H1 (cell line): ENCODE data around the gene ANKRD11. TPM values are rescaled to one million over a fixed set of nuclear protein-coding genes. Genes with fewer than 3 reads are reported as not detected.
A peak's percentile ranks its signal among the peaks of the same experiment; 100 is the strongest.
"Not testable (repeated sequence)": the region's sequence is repeated elsewhere in the genome, so short reads cannot be mapped to it uniquely, and the experiment has no call there.

Experiments
- CTCF ChIA-PET: fragments of 300-600 bp; sonication (Branson Sonifier 250); formaldehyde crosslinking; loops from one replicate; lab custom pipeline; 2021; ENCODE audit not compliant: partially characterized antibody; lab: Charles Lee
- POLR2A ChIA-PET: fragments of 300-600 bp; sonication (Branson Sonifier 250); formaldehyde crosslinking; loops from one replicate; lab custom pipeline; 2021; ENCODE audit warnings: inconsistent platforms; ENCODE audit not compliant: partially characterized antibody; lab: Charles Lee
- DNase-seq, 2 experiments: peaks; one replicate each; pipeline versions ENCODE4 v3.0.0 to v3.0.0-alpha.2; 2010 to 2022; ENCODE audit warnings: low spot score in 2 of 2, low read depth in 1 of 2, mixed read lengths in 1 of 2
- FAIRE-seq: peaks from 2 replicates; lab custom pipeline; 2011; peaks lifted over from hg19 to GRCh38; lab: Jason Lieb, UNC
- H2AFZ ChIP-seq: 2 replicates; pipeline ENCODE4 v1.8.1; 2012; ENCODE audit warnings: low read length, inconsistent platforms
- H2AK5ac ChIP-seq: 2 replicates; pipeline ENCODE4 v1.6.1; 2013; ENCODE audit warnings: low read depth, low read length
- H2BK120ac ChIP-seq: replicated peaks from 2 replicates; pipeline ENCODE3; 2013; ENCODE audit warnings: low read depth, low read length, inconsistent platforms
- H2BK12ac ChIP-seq: 2 replicates; pipeline ENCODE4 v1.6.1; 2013; ENCODE audit warnings: low read depth, low read length
- H2BK15ac ChIP-seq: 2 replicates; pipeline ENCODE4 v1.6.1; 2013; ENCODE audit warnings: low read length
- H2BK20ac ChIP-seq: 2 replicates; pipeline ENCODE4 v1.6.1; 2013; ENCODE audit warnings: low read length
- H2BK5ac ChIP-seq: 2 replicates; pipeline ENCODE4 v1.6.1; 2013; ENCODE audit warnings: low read depth, low read length
- H3K14ac ChIP-seq: 2 replicates; pipeline ENCODE4 v1.6.1; 2013; ENCODE audit warnings: inconsistent platforms; ENCODE audit not compliant: insufficient read length
- H3K18ac ChIP-seq: 2 replicates; pipeline ENCODE4 v1.6.1; 2013; ENCODE audit warnings: low read length; ENCODE audit errors: extremely low read depth
- H3K23ac ChIP-seq: 2 replicates; pipeline ENCODE4 v1.6.1; 2013; ENCODE audit warnings: inconsistent platforms; ENCODE audit not compliant: insufficient read length
- H3K23me2 ChIP-seq: 2 replicates; pipeline ENCODE4 v1.6.1; 2013; ENCODE audit warnings: low read depth, low read length
- H3K27ac ChIP-seq: 2 replicates; pipeline ENCODE4 v1.6.1; 2011; ENCODE audit warnings: low read depth, low read length, inconsistent platforms
- H3K27me3 ChIP-seq, 4 experiments: replicated peaks in 1 of 4; 1 replicate in 1 of 4; 2 replicates in 3 of 4; pipeline versions ENCODE4 v1.6.1 to v1.8.1; 2011 to 2013; ENCODE audit warnings: low read length in 3 of 4, mild to moderate bottlenecking in 3 of 4, inconsistent platforms in 2 of 4, mixed read lengths in 2 of 4, moderate library complexity in 1 of 4; ENCODE audit not compliant: control insufficient read depth in 3 of 4, insufficient read depth in 3 of 4; ENCODE audit errors: extremely low read depth in 1 of 4
- H3K36me3 ChIP-seq, 4 experiments: 2 replicates each; pipeline versions ENCODE4 v1.6.1 to v1.8.1; 2011 to 2013; ENCODE audit warnings: mild to moderate bottlenecking in 4 of 4, low read length in 3 of 4, moderate library complexity in 2 of 4, control low read depth in 1 of 4, inconsistent platforms in 1 of 4; ENCODE audit not compliant: insufficient read depth in 4 of 4, control insufficient read depth in 2 of 4
- H3K4ac ChIP-seq: replicated peaks from 2 replicates; pipeline ENCODE3; 2013; ENCODE audit warnings: low read length, low read depth, mixed read lengths, inconsistent platforms; ENCODE audit not compliant: insufficient read length
- H3K4me1 ChIP-seq, 4 experiments: replicated peaks in 1 of 4; 1 replicate in 1 of 4; 2 replicates in 3 of 4; pipeline versions ENCODE4 v1.6.1 to v1.8.1; 2011 to 2013; ENCODE audit warnings: low read length in 3 of 4, inconsistent platforms in 2 of 4, mixed read lengths in 1 of 4; ENCODE audit not compliant: insufficient read depth in 4 of 4, control insufficient read depth in 3 of 4
- H3K4me2 ChIP-seq, 2 experiments: 2 replicates each; pipeline versions ENCODE4 v1.6.1 to v1.8.1; 2011 to 2013; ENCODE audit warnings: low read depth in 2 of 2, low read length in 2 of 2, control low read depth in 1 of 2, inconsistent platforms in 1 of 2, mild to moderate bottlenecking in 1 of 2; ENCODE audit not compliant: insufficient read depth in 1 of 2
- H3K4me3 ChIP-seq, 4 experiments: fragments of 200-600, 300-600 bp in 1 of 4; sonication (generic), shearing (Covaris generic), sonication (Bioruptor Twin) in 1 of 4; 2 replicates each; pipeline versions ENCODE4 v1.5.1 to v1.8.1; 2011 to 2016; ENCODE audit warnings: low read length in 4 of 4, low read depth in 3 of 4, control low read depth in 2 of 4, inconsistent platforms in 2 of 4, mild to moderate bottlenecking in 2 of 4, mixed read lengths in 1 of 4, moderate library complexity in 1 of 4; ENCODE audit not compliant: insufficient read depth in 2 of 4; ENCODE audit errors: extremely low read depth in 1 of 4
- H3K56ac ChIP-seq: replicated peaks from 2 replicates; pipeline ENCODE3; 2013; ENCODE audit warnings: low read depth, mild to moderate bottlenecking, mixed read lengths, low read length, inconsistent platforms; ENCODE audit not compliant: insufficient read length
- H3K79me1 ChIP-seq: 2 replicates; pipeline ENCODE4 v1.6.1; 2013; ENCODE audit warnings: low read depth, low read length, control low read depth
- H3K79me2 ChIP-seq, 2 experiments: 2 replicates each; pipeline versions ENCODE4 v1.6.1 to v1.8.1; 2012 to 2013; ENCODE audit warnings: low read length in 2 of 2, mild to moderate bottlenecking in 2 of 2, inconsistent platforms in 1 of 2; ENCODE audit not compliant: insufficient read depth in 2 of 2, control insufficient read depth in 1 of 2
- H3K9ac ChIP-seq, 4 experiments: replicated peaks in 1 of 4; 1 replicate in 1 of 4; 2 replicates in 3 of 4; pipeline versions ENCODE4 v1.6.1 to v1.8.1; 2011 to 2013; ENCODE audit warnings: low read depth in 3 of 4, low read length in 3 of 4, control low read depth in 2 of 4, mild to moderate bottlenecking in 2 of 4, moderate library complexity in 2 of 4, inconsistent platforms in 1 of 4; ENCODE audit errors: extremely low read depth in 1 of 4
- H3K9me3 ChIP-seq, 2 experiments: 2 replicates each; pipeline versions ENCODE4 v1.6.1 to v1.8.1; 2012 to 2013; ENCODE audit warnings: mild to moderate bottlenecking in 2 of 2, moderate library complexity in 2 of 2, control low read depth in 1 of 2, inconsistent platforms in 1 of 2, low read depth in 1 of 2, low read length in 1 of 2, mixed read lengths in 1 of 2; ENCODE audit not compliant: insufficient read depth in 2 of 2
- H4K20me1 ChIP-seq, 2 experiments: replicated peaks in 1 of 2; 2 replicates each; pipeline versions ENCODE3 to v1.8.1; 2011 to 2013; ENCODE audit warnings: inconsistent platforms in 2 of 2, low read length in 2 of 2, mild to moderate bottlenecking in 1 of 2; ENCODE audit not compliant: insufficient read depth in 2 of 2, control insufficient read depth in 1 of 2
- H4K5ac ChIP-seq: 2 replicates; pipeline ENCODE4 v1.6.1; 2013; ENCODE audit warnings: low read length, low read depth, mixed read lengths, inconsistent platforms; ENCODE audit not compliant: insufficient read length
- H4K8ac ChIP-seq: 2 replicates; pipeline ENCODE4 v1.8.0; 2013; ENCODE audit warnings: mild to moderate bottlenecking, moderate library complexity, low read length, inconsistent platforms; ENCODE audit not compliant: insufficient read depth; ENCODE audit errors: extremely low read depth
- H4K91ac ChIP-seq: replicated peaks from 2 replicates; pipeline ENCODE3; 2013; ENCODE audit warnings: low read length, mixed read lengths, inconsistent platforms; ENCODE audit not compliant: insufficient read length
- CREB1 ChIP-seq: IDR thresholded peaks from 2 replicates; pipeline ENCODE4 v1.6.1; 2012; ENCODE audit warnings: inconsistent platforms
- FOSL1 ChIP-seq: IDR thresholded peaks from 2 replicates; pipeline ENCODE4 v1.6.1; 2011; ENCODE audit warnings: mild to moderate bottlenecking, low read depth, low read length, moderate library complexity; ENCODE audit not compliant: insufficient read depth
- WGBS, 2 experiments: shearing (Covaris generic) in 1 of 2; methylation state at CpG; one replicate each; pipeline versions ENCODE4 v1.1.6 to v1.1.7; 2013 to 2015; ENCODE audit warnings: low lambda C conversion rate in 2 of 2, mixed read lengths in 2 of 2, inconsistent platforms in 1 of 2, low coverage in 1 of 2, missing lambda C conversion rate in 1 of 2; ENCODE audit not compliant: insufficient replicate concordance in 2 of 2, insufficient coverage in 1 of 2, insufficient read length in 1 of 2; ENCODE audit errors: extremely low coverage in 1 of 2, missing lambda C conversion rate in 1 of 2; 5-methylcytosine and 5-hydroxymethylcytosine counted together
- polyA plus RNA-seq, 7 experiments: library from polyadenylated mRNA; depleted of rRNA in 3 of 7; stranded (reverse) in 5 of 7; unstranded in 2 of 7; fragments of >200 nt in 5 of 7; fragments of 200-250 nt in 2 of 7; gene quantifications; 1 replicate in 5 of 7; 2 replicates in 1 of 7; 4 replicates in 1 of 7; pipeline versions ENCODE4 v1.2.1 to v1.2.3, GENCODE V29; 2011 to 2013; ENCODE audit warnings: missing spikeins in 2 of 7, mixed read lengths in 2 of 7
- total RNA-seq: library from RNA; stranded (reverse); fragmentation: NEBNext Ultra II Directional; extraction: Animal tissue kit (Norgen Biotek cat#: 25700); gene quantifications from 2 replicates; pipeline ENCODE4 v1.2.1, GENCODE V29; 2021

The ANKRD11 gene
- total and polyA plus RNA-seq, 2 of the 8 experiments (the other 6 are each of a cell fraction or from before 2014, with no cell fraction given) = 46.5 to 142 TPM

GRCh38 chr16:89392881-89393737 lies 97.3 kb downstream of the ANKRD11 start (continued):
- TF ChIP-seq FOSL1 = no peak
- TF ChIP-seq CREB1 = no peak

DNA sequence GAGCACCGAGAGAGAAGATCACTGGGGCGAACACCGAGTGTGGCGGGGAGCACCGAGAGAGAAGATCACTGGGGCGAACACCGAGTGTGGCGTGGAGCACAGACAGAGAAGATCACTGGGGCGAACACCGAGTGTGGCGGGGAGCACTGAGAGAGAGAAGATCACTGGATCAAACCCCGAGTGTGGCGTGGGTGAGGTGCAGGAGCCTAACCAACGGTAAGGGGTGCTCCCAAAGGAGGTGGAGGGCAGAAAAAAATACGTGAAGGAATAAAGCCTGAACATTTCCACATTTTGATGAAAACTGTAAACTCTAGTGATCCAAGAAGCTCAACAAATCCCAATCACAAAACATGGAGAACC lies 100.2 kb downstream of the ANKRD11 start:
- CTCF ChIA-PET = interaction anchor here (0.5 to 1.2 kb wide), 3 partner anchors 15 to 36 kb away, joined by 3 to 4 read pairs (median 4); no protein-coding TSS in a partner anchor
- H2BK120ac ChIP-seq, H2BK12ac ChIP-seq, H3K4me2 ChIP-seq, H4K8ac ChIP-seq, H4K5ac ChIP-seq, H3K18ac ChIP-seq, H3K27ac ChIP-seq, H2AK5ac ChIP-seq, H3K23ac ChIP-seq, H4K91ac ChIP-seq, FAIRE-seq, H3K27me3 ChIP-seq, H3K9ac ChIP-seq, H3K56ac ChIP-seq, H3K36me3 ChIP-seq, H2AFZ ChIP-seq, H3K14ac ChIP-seq, H3K9me3 ChIP-seq, DNase-seq, H2BK20ac ChIP-seq, H3K4me3 ChIP-seq, H3K23me2 ChIP-seq, H2BK15ac ChIP-seq, H3K4ac ChIP-seq: not testable (repeated sequence)
- WGBS, 2 experiments = 93% methylated on average over 11 of the region's 15 CpGs; no CpG with 5 or more reads in 1 of the 2 experiments
- H3K79me1 ChIP-seq = peaks cover 21% of the 10 kb centered on the region
- peak overlapping the region; percentile 71; the same call in 1 of the 2 replicates for H2BK5ac ChIP-seq
- H3K4me1 ChIP-seq = peaks cover 10 to 30% (median 19%) of the 10 kb centered on the region in 4 experiments
- POLR2A ChIA-PET = interaction anchor here (0.7 to 0.8 kb wide), 2 partner anchors 18 to 45 kb away, joined by 3 to 4 read pairs; no protein-coding TSS in a partner anchor
- peaks cover 37 to 41% of the 10 kb centered on the region in 2 experiments for H4K20me1 ChIP-seq
- H3K79me2 ChIP-seq = peaks cover 35 to 93% of the 10 kb centered on the region in 2 experiments
